Esophagus muscularis mucosa (tissue), 4 donors: Measurements from ENCODE around the gene ARHGAP24.

Experiments used
- CTCF ChIP-seq, 3 experiments: fragments of 200-600 bp in 2 of 3; fragments of 450-650 bp in 1 of 3; sonication (generic) in 2 of 3; IDR thresholded peaks; one replicate each; pipeline ENCODE4 v1.5.1; 2017 to 2019; ENCODE audit warnings: antibody characterized with exemption in 3 of 3, mild to moderate bottlenecking in 2 of 3, moderate library complexity in 1 of 3
- EP300 ChIP-seq: sonication (generic); formaldehyde crosslinking; IDR thresholded peaks from one replicate; pipeline ENCODE4 v1.6.1; 2017; ENCODE audit warnings: antibody characterized with exemption
- POLR2AphosphoS5 ChIP-seq, 2 donors: sonication (generic); formaldehyde crosslinking; IDR thresholded peaks; one replicate each; pipeline ENCODE4 v1.6.1; 2017; ENCODE audit warnings: antibody characterized with exemption in 2 of 2

GRCh38 chr4:85829276-85830051, 354.5 kb downstream of the ARHGAP24 start:
- no peak for TF ChIP-seq CTCF (IDR thresholded peaks at IDR 0.05)
- no peak for TF ChIP-seq EP300
- TF ChIP-seq POLR2AphosphoS5 (IDR thresholded peaks at IDR 0.05) = no peak
